ENCODE results near the gene PTPRN2.

- TF ChIP-seq, protein P1, sequence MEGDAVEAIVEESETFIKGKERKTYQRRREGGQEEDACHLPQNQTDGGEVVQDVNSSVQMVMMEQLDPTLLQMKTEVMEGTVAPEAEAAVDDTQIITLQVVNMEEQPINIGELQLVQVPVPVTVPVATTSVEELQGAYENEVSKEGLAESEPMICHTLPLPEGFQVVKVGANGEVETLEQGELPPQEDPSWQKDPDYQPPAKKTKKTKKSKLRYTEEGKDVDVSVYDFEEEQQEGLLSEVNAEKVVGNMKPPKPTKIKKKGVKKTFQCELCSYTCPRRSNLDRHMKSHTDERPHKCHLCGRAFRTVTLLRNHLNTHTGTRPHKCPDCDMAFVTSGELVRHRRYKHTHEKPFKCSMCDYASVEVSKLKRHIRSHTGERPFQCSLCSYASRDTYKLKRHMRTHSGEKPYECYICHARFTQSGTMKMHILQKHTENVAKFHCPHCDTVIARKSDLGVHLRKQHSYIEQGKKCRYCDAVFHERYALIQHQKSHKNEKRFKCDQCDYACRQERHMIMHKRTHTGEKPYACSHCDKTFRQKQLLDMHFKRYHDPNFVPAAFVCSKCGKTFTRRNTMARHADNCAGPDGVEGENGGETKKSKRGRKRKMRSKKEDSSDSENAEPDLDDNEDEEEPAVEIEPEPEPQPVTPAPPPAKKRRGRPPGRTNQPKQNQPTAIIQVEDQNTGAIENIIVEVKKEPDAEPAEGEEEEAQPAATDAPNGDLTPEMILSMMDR (IDR thresholded peaks at IDR 0.05), result no peak
- no peak for TF ChIP-seq POLR2A (IDR thresholded peaks at IDR 0.05)
Measured at GRCh38 chr7:158314394-158314793, 273.2 kb downstream of the PTPRN2 start.
